PC-9 (cell line): Measurements from ENCODE around the gene PATJ.

Experiments
- EZH2 ChIP-seq: fragments of 200-600 bp; sonication (generic); IDR thresholded peaks from 2 replicates; pipeline ENCODE4 v1.8.0; 2017; ENCODE audit warnings: antibody characterized with exemption, low read depth
- TF ChIP-seq, protein P1 (sequence below): fragments of 200-600 bp; sonication (generic); conservative IDR thresholded peaks from 2 replicates; pipeline ENCODE4 v1.6.1; 2017; ENCODE audit warnings: mixed run types, antibody characterized with exemption, mild to moderate bottlenecking, moderate library complexity

DNA sequence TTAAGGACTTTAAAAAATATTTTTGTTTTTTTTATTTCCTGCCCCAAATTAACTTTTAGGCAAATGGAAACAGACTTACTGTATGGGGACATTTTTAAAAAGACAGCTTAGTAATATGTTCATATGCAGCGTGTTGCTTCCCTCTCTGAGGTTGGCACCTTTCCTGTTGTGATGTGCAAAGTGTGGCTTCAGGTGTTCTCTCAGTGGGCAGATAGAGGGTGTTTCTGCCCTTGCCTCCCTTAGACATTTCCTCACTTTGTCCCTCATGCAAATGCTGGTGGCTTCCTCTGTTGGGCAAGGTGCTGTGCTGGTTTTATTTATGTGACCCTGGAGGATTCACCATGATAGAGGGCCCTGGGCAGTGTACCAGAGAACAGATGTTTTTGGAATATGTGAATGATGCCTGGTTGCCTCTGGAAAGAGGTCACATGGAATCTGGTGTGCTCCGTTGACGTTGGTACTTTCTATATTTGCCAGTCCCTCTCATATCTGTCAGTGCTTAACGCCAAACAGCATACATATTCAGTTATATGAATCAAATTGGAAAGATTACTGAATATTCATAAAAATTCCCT, 123.5 kb downstream of the PATJ start:
- TF ChIP-seq, protein P1, sequence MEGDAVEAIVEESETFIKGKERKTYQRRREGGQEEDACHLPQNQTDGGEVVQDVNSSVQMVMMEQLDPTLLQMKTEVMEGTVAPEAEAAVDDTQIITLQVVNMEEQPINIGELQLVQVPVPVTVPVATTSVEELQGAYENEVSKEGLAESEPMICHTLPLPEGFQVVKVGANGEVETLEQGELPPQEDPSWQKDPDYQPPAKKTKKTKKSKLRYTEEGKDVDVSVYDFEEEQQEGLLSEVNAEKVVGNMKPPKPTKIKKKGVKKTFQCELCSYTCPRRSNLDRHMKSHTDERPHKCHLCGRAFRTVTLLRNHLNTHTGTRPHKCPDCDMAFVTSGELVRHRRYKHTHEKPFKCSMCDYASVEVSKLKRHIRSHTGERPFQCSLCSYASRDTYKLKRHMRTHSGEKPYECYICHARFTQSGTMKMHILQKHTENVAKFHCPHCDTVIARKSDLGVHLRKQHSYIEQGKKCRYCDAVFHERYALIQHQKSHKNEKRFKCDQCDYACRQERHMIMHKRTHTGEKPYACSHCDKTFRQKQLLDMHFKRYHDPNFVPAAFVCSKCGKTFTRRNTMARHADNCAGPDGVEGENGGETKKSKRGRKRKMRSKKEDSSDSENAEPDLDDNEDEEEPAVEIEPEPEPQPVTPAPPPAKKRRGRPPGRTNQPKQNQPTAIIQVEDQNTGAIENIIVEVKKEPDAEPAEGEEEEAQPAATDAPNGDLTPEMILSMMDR, result no peak
- no peak for TF ChIP-seq EZH2
